ENCODE data around the gene CSMD2.

The CSMD2 gene

DNA sequence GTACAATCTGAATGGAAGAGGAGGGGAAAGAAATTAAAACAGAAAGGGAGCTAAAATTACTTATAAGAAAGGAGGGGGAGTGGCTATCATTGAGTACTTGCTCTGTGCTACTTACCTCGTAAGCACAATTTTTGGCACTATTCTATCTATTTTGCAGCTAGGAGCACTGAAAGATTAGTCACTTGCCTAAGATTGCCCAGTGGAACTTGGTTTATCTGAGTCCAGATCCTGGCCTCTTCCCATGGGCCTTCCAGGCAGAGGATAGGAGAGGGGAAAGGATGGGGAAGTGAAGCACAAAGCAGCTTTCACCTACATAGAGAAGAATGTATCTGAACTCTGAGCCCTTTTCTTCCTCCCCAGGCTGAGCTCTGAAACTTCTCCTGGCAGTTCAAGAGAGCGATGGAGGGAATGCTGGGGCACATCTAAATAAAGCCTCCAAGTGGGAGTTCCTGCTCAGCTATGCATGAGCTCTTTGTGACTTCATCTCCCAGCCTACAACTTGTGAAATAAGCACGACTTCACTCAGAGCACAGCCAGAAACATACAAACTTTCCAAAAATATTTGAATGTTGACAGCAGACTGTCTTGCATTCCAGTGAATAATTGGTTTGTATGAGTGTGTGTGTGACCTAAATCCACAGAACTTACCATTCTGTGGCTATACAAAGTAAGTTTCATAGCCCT is 271.7 kb downstream of the CSMD2 start:
- Histone ChIP-seq H3F3A (ENCODE audit: low read depth) (no peaks in the 10 kb centered on the region), H4K20me1 (ENCODE audit: insufficient read depth, low read length, poor library complexity, severe bottlenecking) (no peaks in the 10 kb centered on the region), H3K4me1 (ENCODE audit: insufficient read depth, low read length, poor library complexity, severe bottlenecking) (no peaks in the 10 kb centered on the region), H3K4me2 (ENCODE audit: low read depth, low read length, poor library complexity, severe bottlenecking) (no peak overlapping the region), H3K9ac (ENCODE audit: low read depth, low read length, poor library complexity, severe bottlenecking) (no peak overlapping the region), H3K9me3 (ENCODE audit: insufficient read depth, low read depth, low read length) (no peaks in the 10 kb centered on the region; the same call in 1 of the 2 replicates), H2AFZ (ENCODE audit: low read length) (no peak overlapping the region), H3K36me3 (ENCODE audit: insufficient read depth, low read length) (no peaks in the 10 kb centered on the region), H3K4me3 (ENCODE audit: low read length, poor library complexity, severe bottlenecking) (no peak overlapping the region), H3K79me2 (ENCODE audit: insufficient read depth, low read length) (no peaks in the 10 kb centered on the region), H3K27me3 (ENCODE audit: insufficient read depth, low read length, poor library complexity, severe bottlenecking) (no peaks in the 10 kb centered on the region), H3K9me2 (replicated peaks; ENCODE audit: low read depth, low read length) (no peaks in the 10 kb centered on the region)
- TF ChIP-seq EZH2phosphoT487 (IDR thresholded peaks at IDR 0.05; ENCODE audit: borderline replicate concordance), result no peak
- TF ChIP-seq, protein P1, sequence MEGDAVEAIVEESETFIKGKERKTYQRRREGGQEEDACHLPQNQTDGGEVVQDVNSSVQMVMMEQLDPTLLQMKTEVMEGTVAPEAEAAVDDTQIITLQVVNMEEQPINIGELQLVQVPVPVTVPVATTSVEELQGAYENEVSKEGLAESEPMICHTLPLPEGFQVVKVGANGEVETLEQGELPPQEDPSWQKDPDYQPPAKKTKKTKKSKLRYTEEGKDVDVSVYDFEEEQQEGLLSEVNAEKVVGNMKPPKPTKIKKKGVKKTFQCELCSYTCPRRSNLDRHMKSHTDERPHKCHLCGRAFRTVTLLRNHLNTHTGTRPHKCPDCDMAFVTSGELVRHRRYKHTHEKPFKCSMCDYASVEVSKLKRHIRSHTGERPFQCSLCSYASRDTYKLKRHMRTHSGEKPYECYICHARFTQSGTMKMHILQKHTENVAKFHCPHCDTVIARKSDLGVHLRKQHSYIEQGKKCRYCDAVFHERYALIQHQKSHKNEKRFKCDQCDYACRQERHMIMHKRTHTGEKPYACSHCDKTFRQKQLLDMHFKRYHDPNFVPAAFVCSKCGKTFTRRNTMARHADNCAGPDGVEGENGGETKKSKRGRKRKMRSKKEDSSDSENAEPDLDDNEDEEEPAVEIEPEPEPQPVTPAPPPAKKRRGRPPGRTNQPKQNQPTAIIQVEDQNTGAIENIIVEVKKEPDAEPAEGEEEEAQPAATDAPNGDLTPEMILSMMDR (conservative IDR thresholded peaks at IDR 0.05; ENCODE audit: low read length), result no peak

DNA sequence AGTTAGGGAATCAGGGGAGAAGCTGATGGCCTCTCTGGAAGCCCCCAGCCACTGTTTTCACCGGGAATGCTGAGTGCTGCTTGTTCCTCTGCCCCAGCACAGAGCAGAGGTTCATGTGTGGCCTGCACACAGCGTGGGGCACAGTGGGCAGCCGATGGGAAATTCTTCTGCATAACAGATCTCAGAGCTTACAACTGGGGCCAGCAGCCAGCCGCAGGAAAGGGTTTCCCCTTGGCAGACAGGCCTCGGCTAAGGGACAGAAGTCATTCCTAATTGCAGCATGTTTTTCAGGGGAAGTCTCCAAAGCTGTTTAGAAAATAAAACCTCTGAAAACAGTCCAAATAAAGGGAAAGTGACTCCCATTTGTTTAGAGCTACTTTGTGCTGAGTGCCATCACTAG is 278.5 kb downstream of the CSMD2 start:
- no peaks in the 10 kb centered on the region for H3K9me2 ChIP-seq (replicated peaks; ENCODE audit: low read depth, low read length)
- no peak overlapping the region for H2AFZ ChIP-seq (ENCODE audit: low read length)
- H3K36me3 ChIP-seq (ENCODE audit: insufficient read depth, low read length), result no peaks in the 10 kb centered on the region
- no peaks in the 10 kb centered on the region for H3K79me2 ChIP-seq (ENCODE audit: insufficient read depth, low read length)
- H3K4me2 ChIP-seq (ENCODE audit: low read depth, low read length, poor library complexity, severe bottlenecking), result no peak overlapping the region
- H3F3A ChIP-seq (ENCODE audit: low read depth), result no peaks in the 10 kb centered on the region
- TF ChIP-seq, protein P1 (conservative IDR thresholded peaks at IDR 0.05; ENCODE audit: low read length), result no peak
- no peak for TF ChIP-seq EZH2phosphoT487 (IDR thresholded peaks at IDR 0.05; ENCODE audit: borderline replicate concordance)
- H3K9ac ChIP-seq (ENCODE audit: low read depth, low read length, poor library complexity, severe bottlenecking), result no peak overlapping the region
- H3K27me3 ChIP-seq (ENCODE audit: insufficient read depth, low read length, poor library complexity, severe bottlenecking), result no peaks in the 10 kb centered on the region
- no peak overlapping the region for H3K4me3 ChIP-seq (ENCODE audit: low read length, poor library complexity, severe bottlenecking)
- H4K20me1 ChIP-seq (ENCODE audit: insufficient read depth, low read length, poor library complexity, severe bottlenecking), result no peaks in the 10 kb centered on the region
- H3K9me3 ChIP-seq (ENCODE audit: insufficient read depth, low read depth, low read length), result no peaks in the 10 kb centered on the region
- no peaks in the 10 kb centered on the region for H3K4me1 ChIP-seq (ENCODE audit: insufficient read depth, low read length, poor library complexity, severe bottlenecking)

DNA sequence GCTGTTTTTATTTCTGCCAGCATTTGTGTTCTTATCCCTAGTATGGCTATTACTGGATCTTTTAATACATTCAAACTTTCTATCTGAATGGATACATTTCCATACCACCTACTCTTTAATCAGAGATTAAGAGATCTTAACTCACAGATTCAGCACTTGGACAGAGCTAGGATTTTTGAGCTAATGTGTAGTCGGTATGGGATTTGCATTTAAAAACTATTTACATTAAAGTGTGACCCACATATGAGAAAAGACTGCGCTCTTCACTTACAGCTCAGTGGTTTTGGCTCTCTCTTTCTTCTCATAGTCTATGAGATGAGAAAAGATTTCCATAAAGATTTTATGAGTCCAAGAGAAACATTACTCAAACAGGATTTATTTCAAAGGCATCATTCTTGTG is 284.7 kb downstream of the CSMD2 start:
- Histone ChIP-seq H3K4me1 (ENCODE audit: insufficient read depth, low read length, poor library complexity, severe bottlenecking) (no peaks in the 10 kb centered on the region), H3K9me2 (replicated peaks; ENCODE audit: low read depth, low read length) (no peaks in the 10 kb centered on the region), H3K36me3 (ENCODE audit: insufficient read depth, low read length) (no peaks in the 10 kb centered on the region), H3K4me2 (ENCODE audit: low read depth, low read length, poor library complexity, severe bottlenecking) (no peak overlapping the region), H3K9ac (ENCODE audit: low read depth, low read length, poor library complexity, severe bottlenecking) (no peak overlapping the region), H3K9me3 (ENCODE audit: insufficient read depth, low read depth, low read length) (no peaks in the 10 kb centered on the region), H3F3A (ENCODE audit: low read depth) (no peaks in the 10 kb centered on the region), H3K4me3 (ENCODE audit: low read length, poor library complexity, severe bottlenecking) (no peak overlapping the region), H3K27me3 (ENCODE audit: insufficient read depth, low read length, poor library complexity, severe bottlenecking) (no peaks in the 10 kb centered on the region), H4K20me1 (ENCODE audit: insufficient read depth, low read length, poor library complexity, severe bottlenecking) (no peaks in the 10 kb centered on the region), H3K79me2 (ENCODE audit: insufficient read depth, low read length) (no peaks in the 10 kb centered on the region), H2AFZ (ENCODE audit: low read length) (no peak overlapping the region)
- TF ChIP-seq, protein P1 (conservative IDR thresholded peaks at IDR 0.05; ENCODE audit: low read length), result no peak
- TF ChIP-seq EZH2phosphoT487 (IDR thresholded peaks at IDR 0.05; ENCODE audit: borderline replicate concordance), result no peak
